Lung (tissue), 12 donors: ENCODE results near the gene OLIG2. TPM values are rescaled to one million over a fixed set of nuclear protein-coding genes. Genes with fewer than 3 reads are reported as not detected.

Experiments
- ATAC-seq: fragments of 200-7000 bp; cut with Tn5 transposase; one replicate; pipeline ENCODE4 v1.9.1; 2020; ENCODE audit warnings: moderate number of reproducible peaks; ENCODE audit not compliant: insufficient read depth, low FRiP score
- DNase-seq, 3 donors: peaks; one replicate each; pipeline ENCODE4 v3.0.0-alpha.2; 2013 to 2017
- H3K27ac ChIP-seq, 2 donors: one replicate each; pipeline ENCODE4 v1.5.1; 2013; ENCODE audit warnings: mild to moderate bottlenecking in 2 of 2, moderate library complexity in 2 of 2, control low read depth in 1 of 2, inconsistent platforms in 1 of 2, low read depth in 1 of 2, low read length in 1 of 2
- H3K27me3 ChIP-seq, 3 donors: one replicate each; pipeline ENCODE4 v1.5.1; 2013; ENCODE audit warnings: low read length in 2 of 3; ENCODE audit not compliant: control insufficient read depth in 3 of 3, insufficient read depth in 3 of 3
- H3K36me3 ChIP-seq, 4 donors: one replicate each; pipeline ENCODE4 v1.5.1; 2013; ENCODE audit warnings: low read length in 4 of 4, mild to moderate bottlenecking in 1 of 4, moderate library complexity in 1 of 4; ENCODE audit not compliant: control insufficient read depth in 4 of 4, insufficient read depth in 4 of 4
- H3K4me1 ChIP-seq, 5 donors: one replicate each; pipeline ENCODE4 v1.5.1; 2013; ENCODE audit warnings: low read length in 5 of 5, mild to moderate bottlenecking in 2 of 5, moderate library complexity in 1 of 5; ENCODE audit not compliant: control insufficient read depth in 5 of 5, insufficient read depth in 5 of 5
- H3K4me3 ChIP-seq: one replicate; pipeline ENCODE4 v1.5.1; 2013; ENCODE audit warnings: mild to moderate bottlenecking, control low read depth, moderate library complexity
- H3K9ac ChIP-seq, 2 donors: one replicate each; pipeline ENCODE4 v1.5.1; 2013; ENCODE audit warnings: low read length in 2 of 2, control low read depth in 1 of 2; ENCODE audit not compliant: insufficient read depth in 1 of 2
- H3K9me3 ChIP-seq, 4 donors: one replicate each; pipeline ENCODE4 v1.5.1; 2013; ENCODE audit warnings: low read length in 3 of 4, mild to moderate bottlenecking in 1 of 4, moderate library complexity in 1 of 4; ENCODE audit not compliant: control insufficient read depth in 4 of 4, insufficient read depth in 3 of 4
- CTCF ChIP-seq: IDR thresholded peaks from 2 replicates; pipeline ENCODE4 v1.5.1; 2012; ENCODE audit warnings: mild to moderate bottlenecking; ENCODE audit errors: control extremely low read depth, extremely low read depth
- WGBS, 2 donors: extraction: QIAGEN DNeasy Blood & Tissue Kit; methylation state at CpG; one replicate each; pipeline ENCODE4 v1.1.7; 2013; 5-methylcytosine and 5-hydroxymethylcytosine counted together
- polyA plus RNA-seq, 2 donors: library from polyadenylated mRNA; stranded (reverse); fragments of 200-250 nt; gene quantifications; one replicate each; pipeline ENCODE4 v1.2.1, GENCODE V29; 2013
- total RNA-seq, 2 donors: library from RNA; depleted of rRNA in 1 of 2; stranded (reverse); fragments of >200 nt in 1 of 2; gene quantifications; one replicate each; pipeline ENCODE4 v1.2.1, GENCODE V29; 2014 to 2021
- donor health status: control.
- donor health status: control.
- donor health status: Bipolar disorder and iron deficiency.
- donor health status: healthy.
- donor health status: DM: yes; HTN: yes; CAD: no.

Gene OLIG2
- total and polyA plus RNA-seq, 4 donors: 0.04 to 1.3 (median 0.63) TPM

GRCh38 chr21:33021667-33022066 is 4.1 kb upstream of the OLIG2 start:
- Histone ChIP-seq H3K9ac (no peak overlapping the region), H3K4me3 (no peak overlapping the region), H3K27me3 (peaks cover 43 to 99% (median 87%) of the 10 kb centered on the region in 3 donors), H3K4me1 (peaks cover 0 to 26% (median 4%) of the 10 kb centered on the region in 5 donors), H3K9me3 (peaks cover 0 to 6% (median 0%) of the 10 kb centered on the region in 4 donors), H3K27ac (no peak overlapping the region), H3K36me3 (no peaks in the 10 kb centered on the region)
- TF ChIP-seq CTCF: no peak
- 17 to 19% methylated on average over 4 of the region's 4 CpGs for WGBS, 2 donors
- ATAC-seq: no peak
- no peak for DNase-seq

GRCh38 chr21:33022489-33022827 is 3.3 kb upstream of the OLIG2 start:
- Histone ChIP-seq H3K4me3 (no peak overlapping the region), H3K4me1 (peaks cover 0 to 26% (median 4%) of the 10 kb centered on the region in 5 donors), H3K9ac (no peak overlapping the region), H3K36me3 (no peaks in the 10 kb centered on the region), H3K9me3 (peaks cover 0 to 6% (median 0%) of the 10 kb centered on the region in 4 donors), H3K27me3 (peaks cover 51 to 96% (median 84%) of the 10 kb centered on the region in 3 donors), H3K27ac (no peak overlapping the region)
- ATAC-seq: no peak
- DNase-seq: no peak
- 9% methylated on average over 17 of the region's 17 CpGs for WGBS, 2 donors
- no peak for TF ChIP-seq CTCF

GRCh38 chr21:33022828-33023573 is 2.7 kb upstream of the OLIG2 start:
- 1 to 2% methylated on average over 52 of the region's 52 CpGs for WGBS, 2 donors
- Histone ChIP-seq H3K4me1 (peaks cover 0 to 26% (median 4%) of the 10 kb centered on the region in 5 donors), H3K36me3 (no peaks in the 10 kb centered on the region), H3K4me3 (no peak overlapping the region), H3K27me3 (peaks cover 56 to 95% (median 82%) of the 10 kb centered on the region in 3 donors), H3K9me3 (peaks cover 0 to 6% (median 0%) of the 10 kb centered on the region in 4 donors), H3K9ac (no peak overlapping the region), H3K27ac (no peak overlapping the region)
- TF ChIP-seq CTCF: no peak
- no peak for ATAC-seq
- peak; percentile 37 to 44 (median 38) for DNase-seq
